ENCODE measurements around the gene SCGB2A2.
A peak's percentile ranks its signal among the peaks of the same experiment; 100 is the strongest.

Gene SCGB2A2

DNA sequence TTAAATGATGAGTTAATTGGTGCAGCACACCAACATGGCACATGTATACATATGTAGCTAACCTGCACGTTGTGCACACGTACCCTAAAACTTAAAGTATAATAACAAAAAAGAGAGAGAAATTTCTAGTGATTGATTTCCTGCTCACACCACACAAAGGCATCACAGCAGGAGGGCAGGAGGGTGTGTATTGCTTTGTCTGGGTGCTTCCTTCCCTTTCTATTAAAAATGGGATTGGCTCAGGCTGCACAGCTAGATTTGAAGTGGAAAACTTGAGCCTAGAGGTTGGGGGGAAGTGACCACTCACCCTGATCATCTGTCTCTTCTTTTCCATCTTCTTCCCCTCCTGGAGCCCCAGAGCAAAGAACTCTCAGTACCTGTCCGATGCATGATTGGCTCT, 28.9 kb upstream of the SCGB2A2 start:
- DNase-seq (ENCODE audit: low read depth): no peak
- TF ChIP-seq, protein P1, sequence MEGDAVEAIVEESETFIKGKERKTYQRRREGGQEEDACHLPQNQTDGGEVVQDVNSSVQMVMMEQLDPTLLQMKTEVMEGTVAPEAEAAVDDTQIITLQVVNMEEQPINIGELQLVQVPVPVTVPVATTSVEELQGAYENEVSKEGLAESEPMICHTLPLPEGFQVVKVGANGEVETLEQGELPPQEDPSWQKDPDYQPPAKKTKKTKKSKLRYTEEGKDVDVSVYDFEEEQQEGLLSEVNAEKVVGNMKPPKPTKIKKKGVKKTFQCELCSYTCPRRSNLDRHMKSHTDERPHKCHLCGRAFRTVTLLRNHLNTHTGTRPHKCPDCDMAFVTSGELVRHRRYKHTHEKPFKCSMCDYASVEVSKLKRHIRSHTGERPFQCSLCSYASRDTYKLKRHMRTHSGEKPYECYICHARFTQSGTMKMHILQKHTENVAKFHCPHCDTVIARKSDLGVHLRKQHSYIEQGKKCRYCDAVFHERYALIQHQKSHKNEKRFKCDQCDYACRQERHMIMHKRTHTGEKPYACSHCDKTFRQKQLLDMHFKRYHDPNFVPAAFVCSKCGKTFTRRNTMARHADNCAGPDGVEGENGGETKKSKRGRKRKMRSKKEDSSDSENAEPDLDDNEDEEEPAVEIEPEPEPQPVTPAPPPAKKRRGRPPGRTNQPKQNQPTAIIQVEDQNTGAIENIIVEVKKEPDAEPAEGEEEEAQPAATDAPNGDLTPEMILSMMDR (conservative IDR thresholded peaks at IDR 0.05; ENCODE audit: control insufficient read depth, insufficient read depth, low read depth, low read length): no peak

DNA sequence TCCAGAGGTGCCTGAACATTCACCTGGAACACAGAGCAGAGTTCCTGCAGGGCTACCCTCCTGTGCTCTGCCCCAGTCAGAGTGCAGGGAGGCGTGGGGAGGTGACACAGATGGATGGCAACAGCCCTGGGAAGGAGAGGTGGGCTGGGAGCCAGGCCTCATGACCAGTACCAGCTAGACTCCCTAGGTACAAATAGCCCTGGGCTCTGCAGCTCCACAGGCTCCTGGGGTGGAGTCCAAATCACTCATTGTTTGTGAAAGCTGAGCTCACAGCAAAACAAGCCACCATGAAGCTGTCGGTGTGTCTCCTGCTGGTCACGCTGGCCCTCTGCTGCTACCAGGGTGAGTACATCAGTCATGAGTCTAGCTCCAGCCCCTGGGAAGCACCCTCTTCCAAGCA, 27.9 kb upstream of the SCGB2A2 start, which contains the start of gene SCGB1D2:
Gene SCGB1D2, plus strand, starts transcription at position 219 of the 400 bp plus-strand sequence. Its CDS starts 69 bp downstream, at position 288.
- no peak for DNase-seq (ENCODE audit: low read depth)
- TF ChIP-seq, protein P1 (conservative IDR thresholded peaks at IDR 0.05; ENCODE audit: control insufficient read depth, insufficient read depth, low read depth, low read length): no peak
- no peak within 1 kb of the TSS for H3K4me3 ChIP-seq (ENCODE audit: control insufficient read depth, low read depth, low read length)

More for the DNA sequence above, 28.9 kb upstream of the SCGB2A2 start:
- H3K4me3 ChIP-seq (ENCODE audit: control insufficient read depth, low read depth, low read length): no peak overlapping the region

DNA sequence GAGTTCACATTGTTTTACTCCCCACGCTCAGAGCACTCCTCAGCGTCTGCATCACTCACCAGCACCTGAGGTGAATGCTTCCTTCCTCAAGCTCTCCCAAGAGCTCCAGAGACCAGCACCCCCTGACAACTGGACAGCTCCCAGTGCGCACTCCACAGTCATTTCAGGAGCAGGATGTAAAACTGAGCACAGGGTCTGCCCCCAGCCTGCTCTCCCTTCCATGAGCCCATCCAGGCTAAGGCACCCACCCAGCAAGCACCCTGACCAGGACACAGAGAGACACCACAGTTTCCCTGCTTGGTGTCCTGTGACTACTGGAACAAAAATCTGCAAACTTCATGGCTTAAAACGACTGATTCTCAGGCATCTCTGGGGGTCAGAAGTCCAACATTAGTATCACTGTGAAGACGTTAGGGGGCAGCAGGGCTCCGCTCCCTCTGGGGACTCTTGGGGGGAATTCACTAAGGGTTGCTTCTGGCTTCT, 24.6 kb upstream of the SCGB2A2 start:
- H3K4me3 ChIP-seq (ENCODE audit: control insufficient read depth, low read depth, low read length): no peak overlapping the region
- DNase-seq (ENCODE audit: low read depth): peak; percentile 25
- TF ChIP-seq, protein P1 (conservative IDR thresholded peaks at IDR 0.05; ENCODE audit: control insufficient read depth, insufficient read depth, low read depth, low read length): peak; percentile 19

DNA sequence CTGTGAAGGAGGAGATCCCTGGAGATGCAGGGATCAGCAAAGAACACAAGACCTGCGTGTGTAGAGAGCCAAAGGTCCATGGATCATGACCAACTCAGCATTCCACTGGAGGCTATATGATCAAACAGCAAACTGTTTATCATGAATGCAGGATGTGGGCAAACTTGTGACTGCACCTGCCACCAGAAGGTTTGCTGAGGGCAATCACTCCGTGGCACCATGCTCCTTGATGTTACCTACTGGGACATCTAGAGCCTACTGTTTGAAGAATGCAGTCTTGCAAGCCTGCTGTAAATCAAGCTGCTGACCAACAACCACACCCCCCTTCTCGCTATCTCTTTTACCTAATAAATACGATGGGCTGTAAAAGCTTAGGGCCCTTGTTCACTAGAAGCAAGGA, 18.3 kb upstream of the SCGB2A2 start:
- H3K4me3 ChIP-seq (ENCODE audit: control insufficient read depth, low read depth, low read length): no peak overlapping the region
- DNase-seq (ENCODE audit: low read depth): no peak
- TF ChIP-seq, protein P1 (conservative IDR thresholded peaks at IDR 0.05; ENCODE audit: control insufficient read depth, insufficient read depth, low read depth, low read length): no peak

DNA sequence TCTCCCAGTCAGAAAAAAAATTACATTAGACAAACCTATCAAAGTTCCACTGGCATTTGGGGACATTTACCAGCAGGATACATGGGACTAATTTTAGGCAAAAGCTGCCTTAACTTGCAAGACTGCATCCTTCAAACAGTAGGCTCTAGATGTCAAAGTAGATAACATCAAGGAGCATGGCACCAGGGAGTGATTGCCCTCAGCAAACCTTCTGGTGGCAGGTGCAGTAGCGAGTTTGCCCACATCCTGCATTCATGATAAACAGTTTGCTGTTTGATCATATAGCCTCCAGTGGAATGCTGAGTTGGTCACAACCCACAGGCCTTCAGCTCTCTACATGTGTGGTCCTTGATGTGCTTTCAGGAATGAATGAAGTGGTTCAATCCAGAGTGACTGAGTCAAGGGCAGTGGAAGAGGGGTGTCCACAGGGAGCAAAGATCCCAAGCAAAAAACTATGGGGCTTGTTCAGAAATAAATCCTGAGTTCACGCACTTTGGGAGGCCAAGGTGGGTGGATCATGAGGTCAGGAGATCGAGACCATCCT, 15.9 kb upstream of the SCGB2A2 start:
- TF ChIP-seq, protein P1 (conservative IDR thresholded peaks at IDR 0.05; ENCODE audit: control insufficient read depth, insufficient read depth, low read depth, low read length): no peak
- no peak for DNase-seq (ENCODE audit: low read depth)
- H3K4me3 ChIP-seq (ENCODE audit: control insufficient read depth, low read depth, low read length): no peak overlapping the region

DNA sequence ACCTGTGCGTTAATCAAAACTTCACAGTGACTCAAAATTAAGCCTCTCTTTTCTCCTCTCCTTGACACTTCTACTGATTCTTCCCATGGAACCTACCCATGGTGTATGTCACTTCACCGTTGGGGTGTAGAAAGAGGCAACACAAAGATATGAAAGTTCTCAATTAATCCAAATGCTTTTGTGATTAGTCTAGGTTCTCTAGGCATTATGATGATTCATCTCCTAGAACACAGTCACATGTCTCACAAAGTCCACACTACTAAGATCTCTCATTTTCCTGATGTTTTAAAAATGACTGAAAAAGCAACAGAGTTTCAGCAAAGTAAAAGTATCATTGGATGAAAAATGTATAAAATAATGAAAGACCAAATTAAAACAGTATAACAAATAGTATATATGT, 13.7 kb upstream of the SCGB2A2 start:
- TF ChIP-seq, protein P1 (conservative IDR thresholded peaks at IDR 0.05; ENCODE audit: control insufficient read depth, insufficient read depth, low read depth, low read length): no peak
- peak; percentile 17 for DNase-seq (ENCODE audit: low read depth)
- H3K4me3 ChIP-seq (ENCODE audit: control insufficient read depth, low read depth, low read length): no peak overlapping the region
